ENCODE data around the gene MKS1. TPM values are rescaled to one million over a fixed set of nuclear protein-coding genes. Genes with fewer than 3 reads are reported as not detected.

MKS1 gene
- total and polyA plus RNA-seq, 10 of the 15 experiments (the other 5 are each of a cell fraction or from before 2014, with no cell fraction given), result 5.7 to 21.4 (median 13.9) TPM

GRCh38 chr17:58247511-58248363 lies 28.7 kb upstream of the MKS1 start (continued):
- TF ChIP-seq TAF1 (IDR thresholded peaks at IDR 0.05; ENCODE audit: borderline replicate concordance, low read depth, low read length), result no peak
- no peak for TF ChIP-seq YBX1 (IDR thresholded peaks at IDR 0.05)
- no peak for TF ChIP-seq MXI1 (IDR thresholded peaks at IDR 0.05; ENCODE audit: low read depth, low read length)
- no peak for TF ChIP-seq ZNF24 (IDR thresholded peaks at IDR 0.05)
- TF ChIP-seq MEF2A (IDR thresholded peaks at IDR 0.05; ENCODE audit: insufficient read depth, low read depth, low read length), result no peak
- no peak for TF ChIP-seq NFIC (IDR thresholded peaks at IDR 0.05; ENCODE audit: low read depth, low read length)

- intact Hi-C loops (cut with micrococcal nuclease; ENCODE audit: unreplicated experiment), result no loop called here
- Histone ChIP-seq H3K9me3 (replicated peaks; ENCODE audit: control insufficient read depth, insufficient read depth, low read length) (no peaks in the 10 kb centered on the region), H2AFZ (ENCODE audit: control insufficient read depth, low read depth, low read length) (no peak overlapping the region), H3K79me2 (ENCODE audit: control insufficient read depth, insufficient read depth, low read length) (no peaks in the 10 kb centered on the region), H3K4me1 (ENCODE audit: control insufficient read depth, insufficient read depth, low read length) (peaks cover 6% of the 10 kb centered on the region), H3K27me3 (replicated peaks in 1 of 2; ENCODE audit: control insufficient read depth in 2 of 2, insufficient read depth in 2 of 2, low read length in 1 of 2) (no peaks in the 10 kb centered on the region; a peak in 1 of 4 replicates), H3K27ac (ENCODE audit: control insufficient read depth, insufficient read depth) (no peak overlapping the region), H4K20me1 (ENCODE audit: control insufficient read depth, insufficient read depth) (no peaks in the 10 kb centered on the region), H3K9ac (ENCODE audit: control insufficient read depth, insufficient read depth, low read length) (no peak overlapping the region), H3K4me3 (no peak overlapping the region), H3K4me2 (ENCODE audit: control insufficient read depth, insufficient read depth) (no peak overlapping the region), H3K36me3 (ENCODE audit: control insufficient read depth in 2 of 2, insufficient read depth in 2 of 2, low read length in 1 of 2) (no peaks in the 10 kb centered on the region)
- WGBS (ENCODE audit: insufficient coverage, insufficient replicate concordance, low lambda C conversion rate, missing lambda C conversion rate), result 40% methylated on average over 1 of the region's 1 CpG
- CTCF ChIA-PET, result interaction anchor here (0.7 to 6.2 kb wide), 7 partner anchors 9 to 205 kb away, joined by 3 to 78 read pairs (median 14); partner anchors contain the start of gene LPO
- RAD21 ChIA-PET (ENCODE audit: unreplicated experiment), result interaction anchor here (1.4 to 1.9 kb wide), 3 partner anchors 10 to 70 kb away, joined by 3 to 5 read pairs (median 4); no protein-coding TSS in a partner anchor
- SMC1A ChIA-PET (ENCODE audit: uncharacterized antibody, unreplicated experiment), result interaction anchor here (0.6 to 4.0 kb wide), 4 partner anchors 10 to 47 kb away, joined by 3 to 23 read pairs (median 9); no protein-coding TSS in a partner anchor
- in situ Hi-C loops (cut with MboI), result no loop called here
- ATAC-seq (no peak), FAIRE-seq (no peak), DNase-seq (ENCODE audit: low read depth, low spot score) (no peak)
- POLR2A ChIA-PET, result no interaction called here
- BruUV-seq (replicated peaks), result no TSS peak
- TF ChIP-seq RELA (IDR thresholded peaks at IDR 0.05; ENCODE audit: borderline replicate concordance, partially characterized antibody) (no peak), SREBF1 (IDR thresholded peaks at IDR 0.05; ENCODE audit: low read length) (no peak), MYB (IDR thresholded peaks at IDR 0.05; ENCODE audit: borderline replicate concordance, low read depth, low read length) (no peak), BCL3 (IDR thresholded peaks at IDR 0.05; ENCODE audit: borderline replicate concordance, insufficient read depth, low read depth, low read length, poor library complexity, severe bottlenecking) (no peak), E4F1 (IDR thresholded peaks at IDR 0.05; ENCODE audit: borderline replicate concordance, partially characterized antibody) (no peak), IRF5 (IDR thresholded peaks at IDR 0.05; ENCODE audit: borderline replicate concordance) (no peak), MXI1 (IDR thresholded peaks at IDR 0.05; ENCODE audit: low read depth, low read length) (no peak), EZH2 (IDR thresholded peaks at IDR 0.05; ENCODE audit: borderline replicate concordance, control insufficient read depth, low read depth, low read length) (no peak), USF2 (IDR thresholded peaks at IDR 0.05; ENCODE audit: borderline replicate concordance, low read depth, low read length) (no peak), IKZF2 (IDR thresholded peaks at IDR 0.05) (no peak), YBX1 (IDR thresholded peaks at IDR 0.05) (no peak)
These were observed 27.7 kb upstream of the MKS1 start for GRCh38 chr17:58246781-58247180.

Measured in GM12878 (cell line).